GM21528 (cell line): Measurements from ENCODE around the gene COLEC12.
"Not testable (repeated sequence)": the region's sequence is repeated elsewhere in the genome, so short reads cannot be mapped to it uniquely, and the experiment has no call there.

Experiments
- ATAC-seq: cut with Tn5 transposase; IDR thresholded peaks from one replicate; pipeline ENCODE4 v1.9.1; 2021; ENCODE audit warnings: mild to moderate bottlenecking, moderate library complexity; ENCODE audit not compliant: unreplicated experiment, low FRiP score

Gene COLEC12

DNA sequence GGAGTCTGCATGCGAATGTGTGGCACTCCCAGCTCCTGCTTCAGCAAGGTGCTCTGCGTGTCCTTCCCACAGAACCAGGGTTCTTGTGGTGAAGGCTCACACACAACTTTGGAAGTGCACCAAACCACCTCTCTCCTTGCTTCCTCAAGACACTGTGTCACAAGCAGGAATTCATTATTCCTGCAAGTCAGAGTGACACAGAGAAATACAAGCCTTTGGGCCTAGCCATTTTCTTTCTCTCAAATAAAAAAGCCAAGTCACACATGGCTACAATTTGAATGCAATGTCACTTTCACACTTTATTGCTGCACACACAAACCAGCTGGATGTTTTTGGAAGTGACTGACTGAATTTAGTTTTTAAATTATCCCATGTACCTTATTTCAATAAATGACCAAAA lies 202.6 kb downstream of the COLEC12 start:
- ATAC-seq, result no peak

DNA sequence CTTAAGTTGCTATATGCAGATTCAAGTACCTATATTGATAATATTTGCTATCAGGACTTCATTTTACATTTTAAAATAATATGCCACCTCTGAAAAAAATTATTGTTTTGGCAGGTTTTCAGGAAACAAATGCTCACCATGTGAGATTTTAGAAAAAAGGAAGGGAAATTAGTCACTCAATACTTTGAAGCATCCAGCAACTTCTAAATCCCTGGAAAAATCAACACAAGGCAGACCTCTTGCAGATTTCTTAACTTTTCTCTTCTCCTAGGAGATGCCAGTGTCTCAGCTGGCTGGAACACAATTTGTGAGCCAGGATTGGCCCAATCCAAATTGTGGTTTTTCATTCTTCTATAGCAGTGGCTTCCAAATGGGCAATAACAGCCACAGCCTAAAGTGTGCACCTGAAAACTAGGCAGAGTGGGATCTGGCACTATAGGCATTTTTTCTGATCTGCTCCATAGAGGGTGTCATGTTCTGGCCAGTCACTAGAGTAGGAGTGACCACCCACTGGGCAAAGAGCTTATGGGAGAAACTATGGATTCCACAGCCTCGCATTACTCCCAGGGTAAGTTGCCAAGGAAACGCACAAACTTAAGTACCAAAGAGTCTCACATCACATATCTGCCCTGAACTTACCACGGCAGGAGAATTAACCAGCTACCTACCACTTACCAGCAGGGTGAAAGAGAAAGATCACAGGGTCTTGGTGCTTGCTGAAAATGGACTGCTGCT lies 204.6 kb downstream of the COLEC12 start:
- no peak for ATAC-seq

DNA sequence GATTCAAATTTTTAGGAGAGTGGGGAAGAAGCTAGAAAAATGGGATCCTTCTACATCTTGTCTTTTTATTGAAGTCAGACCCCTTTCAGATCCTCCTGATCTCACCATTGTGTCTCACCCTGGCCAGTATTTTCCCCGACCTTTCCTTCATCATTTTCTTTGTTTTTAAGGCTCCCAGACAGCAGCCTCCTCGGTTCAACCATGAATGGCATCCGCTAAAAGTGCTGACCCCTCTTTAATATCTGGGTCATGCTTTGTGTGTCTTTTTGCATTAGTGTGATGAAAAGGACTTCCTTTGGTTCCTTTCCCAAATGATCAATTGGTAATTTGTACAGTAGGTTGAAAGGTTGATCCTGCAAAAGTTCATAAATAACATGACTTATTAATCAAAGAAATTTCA lies 205.9 kb downstream of the COLEC12 start:
- ATAC-seq, result no peak

DNA sequence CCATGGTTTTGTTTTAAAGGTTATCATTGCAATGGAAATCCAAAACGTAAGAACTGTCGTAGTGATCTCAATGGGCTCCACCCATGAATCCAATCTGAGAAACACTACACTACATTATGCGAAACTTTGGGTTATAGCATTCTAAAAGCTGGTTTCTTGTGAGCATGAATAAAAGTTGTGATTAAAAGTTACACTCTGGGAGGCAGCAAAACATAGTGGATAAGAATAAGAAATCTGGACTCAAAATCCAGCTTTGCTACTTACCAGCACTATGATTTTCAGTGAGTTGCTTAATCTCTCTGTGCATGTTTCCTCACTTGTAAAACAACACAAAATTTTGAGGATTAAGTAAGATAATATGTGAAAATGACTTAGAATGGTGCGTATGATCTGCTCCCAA lies 207.0 kb downstream of the COLEC12 start:
- no peak for ATAC-seq

DNA sequence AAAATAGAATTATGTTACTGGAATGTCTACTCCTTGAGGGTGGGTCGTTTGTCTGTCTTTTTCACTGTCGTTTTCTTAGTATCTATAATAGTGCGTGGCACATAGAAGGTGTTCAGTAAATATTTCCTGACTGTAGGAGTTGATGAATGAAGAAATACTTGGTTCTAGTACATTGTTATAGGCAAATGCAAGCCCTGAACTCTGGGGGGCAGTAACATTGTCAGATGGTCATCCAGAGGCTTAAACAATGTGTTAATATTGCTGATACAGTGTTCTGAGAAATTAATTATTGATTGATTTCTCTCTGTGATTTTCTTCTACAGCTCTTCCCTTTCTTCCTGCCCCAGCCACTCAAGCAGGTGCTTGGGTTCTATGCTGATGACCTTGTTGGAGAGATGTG lies 208.2 kb downstream of the COLEC12 start:
- ATAC-seq, result no peak

DNA sequence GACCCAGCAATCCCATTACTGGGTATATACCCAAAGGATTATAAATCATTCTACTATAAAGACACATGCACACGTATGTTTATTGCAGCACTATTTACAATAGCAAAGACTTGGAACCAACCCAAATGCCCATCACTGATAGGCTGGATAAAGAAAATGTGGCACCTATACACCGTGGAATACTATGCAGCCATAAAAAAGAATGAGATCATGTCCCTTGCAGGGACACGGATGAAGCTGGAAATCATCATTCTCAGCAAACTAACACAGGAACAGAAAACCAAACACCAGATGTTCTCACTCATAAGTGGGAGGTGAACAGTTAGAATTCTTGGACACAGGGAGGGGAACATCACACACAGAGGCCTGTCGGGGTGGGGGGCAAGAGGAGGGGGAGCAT lies 210.5 kb downstream of the COLEC12 start:
- not testable (repeated sequence) for ATAC-seq

DNA sequence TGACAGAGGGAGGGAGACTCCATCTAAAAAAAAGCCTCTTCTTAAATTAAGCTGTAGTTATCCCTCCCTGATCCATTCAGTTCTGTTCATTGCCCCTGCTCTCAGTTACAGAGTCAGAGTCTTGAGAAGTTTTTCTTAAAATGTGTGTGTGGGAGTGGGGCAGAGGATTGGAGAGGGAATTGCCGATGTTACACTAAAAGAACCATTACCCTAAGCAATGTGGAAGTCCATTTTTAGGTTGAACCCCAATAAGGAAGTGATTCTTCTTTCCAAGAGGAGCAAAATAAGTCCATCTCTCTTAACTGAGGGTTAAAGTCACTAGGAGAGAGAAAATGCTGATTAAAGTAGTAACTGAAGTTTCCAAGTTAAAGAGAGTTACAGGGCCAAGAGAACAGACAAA lies 211.5 kb downstream of the COLEC12 start:
- ATAC-seq, result no peak

DNA sequence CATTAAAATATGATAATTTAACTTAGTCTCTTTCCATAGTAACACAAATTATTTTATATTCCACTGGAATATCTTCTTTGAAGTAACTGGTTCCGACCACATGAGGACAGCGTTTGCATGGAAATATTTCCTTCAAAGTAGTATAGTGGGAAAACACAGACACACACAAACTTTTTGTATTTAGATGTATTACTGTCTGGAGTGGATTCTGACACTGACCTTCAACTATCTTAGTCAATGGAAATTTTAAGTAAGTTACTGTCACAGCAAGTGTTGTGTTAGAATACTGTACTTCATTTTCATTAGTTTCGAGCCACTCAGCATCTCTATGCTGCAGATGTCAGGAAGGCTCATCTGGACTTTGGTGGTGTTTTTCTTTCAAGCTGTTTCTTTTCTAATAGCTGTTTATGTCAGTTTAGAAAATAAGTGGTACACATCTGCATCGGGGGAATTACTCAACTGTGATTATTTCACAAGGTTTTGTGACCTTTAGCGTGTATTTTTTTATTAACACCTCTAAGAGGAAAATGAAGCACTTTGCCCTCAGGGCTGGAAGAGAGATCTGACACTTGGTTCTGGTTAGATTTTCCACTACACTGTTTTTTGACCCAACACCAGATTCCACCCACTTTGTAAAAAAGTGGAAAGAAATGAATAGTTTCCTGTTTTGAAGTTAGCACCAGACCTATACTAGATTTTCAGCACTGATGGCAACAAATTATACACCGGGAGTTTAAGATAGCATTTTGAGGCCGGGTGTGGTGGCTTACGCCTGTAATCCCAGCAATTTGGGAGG lies 213.8 kb downstream of the COLEC12 start:
- ATAC-seq, result no peak

DNA sequence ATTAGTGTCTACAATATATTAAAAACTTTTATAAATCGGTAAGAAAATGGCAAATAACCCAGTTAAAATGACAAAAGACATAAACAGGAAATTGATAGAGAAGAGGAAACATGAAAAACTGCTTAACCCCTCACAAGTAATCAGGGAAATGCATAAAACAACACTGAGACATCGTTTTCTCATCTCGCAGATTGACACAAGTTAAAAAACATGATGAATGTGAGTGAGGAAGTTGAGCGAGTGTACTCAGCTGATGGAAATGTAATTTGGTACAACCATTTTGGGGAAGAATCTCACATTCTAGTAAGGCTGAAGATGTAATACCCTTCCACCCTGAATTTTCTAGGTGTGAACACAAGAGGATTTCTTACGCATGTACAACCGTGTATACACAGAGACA lies 214.7 kb downstream of the COLEC12 start:
- no peak for ATAC-seq

DNA sequence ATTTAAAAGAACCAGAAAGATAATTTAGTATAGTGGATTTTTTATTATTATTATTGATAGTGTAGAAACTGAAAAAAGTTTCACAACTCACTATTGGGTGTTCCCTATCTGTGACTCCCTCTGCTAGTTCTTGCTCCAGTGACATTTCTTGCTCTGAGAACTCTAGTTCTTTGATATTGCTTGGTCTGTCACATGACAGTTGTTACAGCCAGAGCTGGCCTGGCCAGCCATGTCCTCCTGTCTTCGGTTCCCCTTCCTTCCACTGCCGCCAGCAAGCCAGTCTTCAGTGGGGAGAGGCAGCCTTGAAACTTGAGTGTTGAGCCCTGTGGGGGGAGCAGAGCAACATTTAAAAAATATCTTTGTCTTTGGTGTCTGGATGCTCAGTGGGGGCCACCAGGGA lies 225.0 kb downstream of the COLEC12 start:
- ATAC-seq, result no peak

DNA sequence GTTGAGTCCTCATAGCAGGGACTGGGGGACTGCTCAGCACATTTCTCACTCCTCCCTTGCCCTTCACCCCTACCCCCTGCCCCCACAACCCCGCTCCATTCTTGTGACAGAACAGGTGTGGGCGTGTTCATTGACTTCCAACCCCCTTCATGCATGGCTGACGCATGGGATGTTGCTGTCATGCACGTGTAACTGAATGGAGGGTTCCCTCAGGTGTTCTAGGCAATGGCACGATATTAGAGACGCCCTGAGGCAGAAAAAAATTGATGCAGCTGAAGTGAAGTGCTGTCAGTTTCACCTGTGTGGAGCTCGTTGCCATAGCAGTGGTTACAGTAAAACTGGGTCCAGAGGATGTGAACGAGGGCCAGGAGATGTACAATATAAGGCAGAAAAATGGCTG lies 226.2 kb downstream of the COLEC12 start:
- ATAC-seq, result no peak

DNA sequence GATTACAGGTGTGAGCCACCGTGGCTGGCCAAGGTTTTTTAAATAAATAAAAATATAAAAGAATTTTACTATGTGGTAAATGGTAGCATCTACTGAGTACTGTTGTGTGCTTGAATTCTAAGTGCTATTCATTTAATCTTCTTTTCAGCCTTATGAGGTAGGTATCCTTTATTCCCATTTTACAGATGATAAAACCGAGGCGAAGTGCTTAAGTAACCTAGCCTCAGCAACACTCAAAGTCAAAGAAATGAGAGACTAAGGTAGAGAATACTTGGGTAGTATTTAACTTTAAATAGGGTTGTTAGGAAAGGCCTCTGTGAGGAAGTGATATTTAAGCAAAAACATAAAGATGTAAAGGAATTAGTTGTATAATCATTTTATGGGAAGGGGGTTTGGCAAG lies 227.0 kb downstream of the COLEC12 start:
- ATAC-seq, result no peak

DNA sequence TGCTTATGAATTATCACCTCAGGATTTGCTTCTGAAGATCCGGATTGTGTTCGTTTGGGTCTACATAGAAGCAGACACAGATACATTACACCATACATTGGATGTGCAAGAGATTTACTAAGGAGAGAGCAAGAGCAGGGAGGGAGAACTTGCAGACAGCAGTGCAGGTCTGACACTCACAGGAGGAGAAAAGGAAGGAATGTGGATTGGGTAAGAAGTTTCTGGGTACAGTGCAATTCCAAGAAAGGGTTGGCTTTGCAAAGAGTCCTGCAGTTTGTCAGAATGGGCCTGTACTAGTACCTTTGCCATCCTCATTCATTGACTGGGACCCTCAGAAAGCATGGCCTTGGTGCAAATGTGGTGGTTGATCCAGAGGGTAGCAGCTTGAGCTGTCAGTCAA lies 227.9 kb downstream of the COLEC12 start:
- no peak for ATAC-seq

DNA sequence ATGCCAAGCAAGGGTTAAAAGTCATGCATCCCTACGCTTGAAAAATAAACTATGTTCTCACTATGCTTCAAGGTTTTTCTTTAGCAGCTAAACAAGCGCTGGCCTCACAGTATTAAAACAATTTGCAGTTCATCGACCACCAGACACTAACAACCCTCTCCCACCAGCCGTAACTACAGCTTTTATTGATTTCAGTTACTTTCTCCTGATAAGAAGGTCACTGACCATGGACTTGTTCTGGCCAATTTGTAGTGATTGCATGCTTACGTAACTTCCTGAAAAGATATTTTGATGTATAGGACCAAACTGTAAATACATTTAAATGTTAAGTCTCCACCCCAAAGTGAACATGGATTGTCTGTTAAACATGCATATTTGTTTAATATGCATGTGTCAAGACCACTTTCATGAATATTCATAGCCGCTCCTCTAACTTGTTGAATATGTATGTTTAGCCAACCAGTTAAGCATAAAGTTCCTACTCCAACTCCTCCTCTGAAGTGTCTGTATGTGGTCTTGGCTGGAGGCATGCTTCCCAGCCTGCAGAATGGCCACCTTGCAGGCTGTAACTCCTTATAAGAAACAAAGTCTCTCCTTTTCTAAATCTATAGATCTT lies 230.9 kb downstream of the COLEC12 start:
- no peak for ATAC-seq

DNA sequence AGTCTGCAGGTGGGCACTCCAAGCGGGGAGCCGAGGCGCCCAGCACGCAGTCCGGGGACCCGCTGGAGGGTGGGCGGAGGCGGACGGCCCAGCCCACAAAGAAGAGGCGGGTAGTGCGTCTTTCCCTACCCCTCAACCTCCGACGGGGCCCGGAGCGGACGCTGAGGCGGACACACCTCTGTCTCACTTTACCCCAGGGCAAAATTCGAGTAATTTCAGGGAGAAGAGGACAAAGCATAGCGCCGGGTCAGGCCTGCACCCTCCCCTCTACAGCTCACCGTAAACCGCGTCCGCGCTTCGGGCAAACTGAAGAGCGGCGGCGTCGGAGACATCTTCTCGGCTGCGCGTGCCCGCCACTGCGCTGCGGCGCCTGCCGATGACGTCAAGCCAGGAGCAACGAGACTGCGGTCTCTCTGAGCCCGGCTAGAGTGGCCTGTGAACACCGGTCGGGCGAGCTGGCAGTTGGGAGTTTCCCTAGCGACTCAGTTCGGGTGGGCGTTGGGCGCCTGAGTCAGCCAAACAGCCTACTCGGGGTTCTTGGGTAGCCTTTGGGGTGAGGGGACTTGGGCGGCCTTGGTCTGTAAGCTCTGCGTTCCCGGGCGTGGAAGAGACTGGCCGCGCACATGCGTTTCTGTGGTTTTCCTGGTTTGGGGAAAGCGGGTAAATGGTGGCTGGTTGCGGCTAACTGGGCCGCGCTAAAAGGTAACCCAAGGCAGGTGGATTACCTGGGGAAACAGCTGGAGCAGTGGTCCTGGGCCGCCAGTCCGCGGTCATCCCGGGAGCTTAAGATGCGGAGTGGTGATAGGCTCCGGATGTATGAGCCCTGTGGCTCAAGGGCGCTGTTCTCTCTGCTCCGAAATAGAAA lies 232.6 kb downstream of the COLEC12 start, which contains the start of gene THOC1:
THOC1 (minus strand) TSS at position 360 of the 865 bp plus-strand sequence; CDS start at position 332, 28 bp downstream.
- ATAC-seq, result peak; percentile 94

DNA sequence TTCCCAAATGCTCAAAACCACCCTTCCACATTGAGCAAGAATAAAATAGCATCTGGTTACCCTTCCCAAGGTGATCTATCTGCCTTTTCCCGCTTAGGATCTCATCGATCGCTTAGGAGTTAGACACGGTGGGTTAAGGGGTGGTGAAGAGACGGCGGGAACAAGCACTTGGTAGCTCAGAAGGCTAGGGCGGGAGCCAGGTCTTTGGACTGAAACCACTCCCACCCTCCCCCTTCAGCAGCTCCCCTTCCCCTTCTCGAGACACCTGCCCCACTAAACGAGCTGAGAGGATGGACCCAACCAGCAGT lies 233.2 kb downstream of the COLEC12 start:
- ATAC-seq, result no peak
